Measurements from ENCODE around the gene CASP10.

The CASP10 gene

GRCh38 chr2:201220102-201220570, 37.2 kb downstream of the CASP10 start:
- H3K36me3 ChIP-seq (ENCODE audit: low read depth): no peaks in the 10 kb centered on the region
- H3K4me3 ChIP-seq (ENCODE audit: severe bottlenecking): no peak overlapping the region
- H3K27me3 ChIP-seq (ENCODE audit: insufficient read depth, poor library complexity, severe bottlenecking): no peaks in the 10 kb centered on the region
- ATAC-seq (ENCODE audit: low read depth): peak; percentile 66
- no peak for DNase-seq (ENCODE audit: low spot score)
- no peak overlapping the region for H3K27ac ChIP-seq (ENCODE audit: poor library complexity, severe bottlenecking)
- TF ChIP-seq, protein P1, sequence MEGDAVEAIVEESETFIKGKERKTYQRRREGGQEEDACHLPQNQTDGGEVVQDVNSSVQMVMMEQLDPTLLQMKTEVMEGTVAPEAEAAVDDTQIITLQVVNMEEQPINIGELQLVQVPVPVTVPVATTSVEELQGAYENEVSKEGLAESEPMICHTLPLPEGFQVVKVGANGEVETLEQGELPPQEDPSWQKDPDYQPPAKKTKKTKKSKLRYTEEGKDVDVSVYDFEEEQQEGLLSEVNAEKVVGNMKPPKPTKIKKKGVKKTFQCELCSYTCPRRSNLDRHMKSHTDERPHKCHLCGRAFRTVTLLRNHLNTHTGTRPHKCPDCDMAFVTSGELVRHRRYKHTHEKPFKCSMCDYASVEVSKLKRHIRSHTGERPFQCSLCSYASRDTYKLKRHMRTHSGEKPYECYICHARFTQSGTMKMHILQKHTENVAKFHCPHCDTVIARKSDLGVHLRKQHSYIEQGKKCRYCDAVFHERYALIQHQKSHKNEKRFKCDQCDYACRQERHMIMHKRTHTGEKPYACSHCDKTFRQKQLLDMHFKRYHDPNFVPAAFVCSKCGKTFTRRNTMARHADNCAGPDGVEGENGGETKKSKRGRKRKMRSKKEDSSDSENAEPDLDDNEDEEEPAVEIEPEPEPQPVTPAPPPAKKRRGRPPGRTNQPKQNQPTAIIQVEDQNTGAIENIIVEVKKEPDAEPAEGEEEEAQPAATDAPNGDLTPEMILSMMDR (IDR thresholded peaks at IDR 0.05; ENCODE audit: poor library complexity, severe bottlenecking): no peak
- peaks cover 11% of the 10 kb centered on the region for H3K4me1 ChIP-seq (ENCODE audit: insufficient read depth, poor library complexity, severe bottlenecking)
- no peaks in the 10 kb centered on the region for H3K9me3 ChIP-seq (ENCODE audit: severe bottlenecking)

- H3K9me3 ChIP-seq (ENCODE audit: severe bottlenecking): no peaks in the 10 kb centered on the region
- no peaks in the 10 kb centered on the region for H3K27me3 ChIP-seq (ENCODE audit: insufficient read depth, poor library complexity, severe bottlenecking)
- H3K4me3 ChIP-seq (ENCODE audit: severe bottlenecking): no peak overlapping the region
- H3K27ac ChIP-seq (ENCODE audit: poor library complexity, severe bottlenecking): no peak overlapping the region
- H3K36me3 ChIP-seq (ENCODE audit: low read depth): no peaks in the 10 kb centered on the region
- DNase-seq (ENCODE audit: low spot score) (no peak), ATAC-seq (ENCODE audit: low read depth) (no peak)
- peaks cover 11% of the 10 kb centered on the region for H3K4me1 ChIP-seq (ENCODE audit: insufficient read depth, poor library complexity, severe bottlenecking)
- TF ChIP-seq, protein P1 (IDR thresholded peaks at IDR 0.05; ENCODE audit: poor library complexity, severe bottlenecking): no peak
These were observed 40.4 kb downstream of the CASP10 start for GRCh38 chr2:201223089-201224073.

- Histone ChIP-seq H3K4me3 (ENCODE audit: severe bottlenecking) (no peak overlapping the region), H3K4me1 (ENCODE audit: insufficient read depth, poor library complexity, severe bottlenecking) (peaks cover 12% of the 10 kb centered on the region), H3K9me3 (ENCODE audit: severe bottlenecking) (no peaks in the 10 kb centered on the region), H3K36me3 (ENCODE audit: low read depth) (no peaks in the 10 kb centered on the region), H3K27me3 (ENCODE audit: insufficient read depth, poor library complexity, severe bottlenecking) (no peaks in the 10 kb centered on the region), H3K27ac (ENCODE audit: poor library complexity, severe bottlenecking) (no peak overlapping the region)
- TF ChIP-seq, protein P1 (IDR thresholded peaks at IDR 0.05; ENCODE audit: poor library complexity, severe bottlenecking): no peak
- no peak for DNase-seq (ENCODE audit: low spot score)
- no peak for ATAC-seq (ENCODE audit: low read depth)
These were observed 45.5 kb downstream of the CASP10 start for GRCh38 chr2:201228271-201228911.

DNA sequence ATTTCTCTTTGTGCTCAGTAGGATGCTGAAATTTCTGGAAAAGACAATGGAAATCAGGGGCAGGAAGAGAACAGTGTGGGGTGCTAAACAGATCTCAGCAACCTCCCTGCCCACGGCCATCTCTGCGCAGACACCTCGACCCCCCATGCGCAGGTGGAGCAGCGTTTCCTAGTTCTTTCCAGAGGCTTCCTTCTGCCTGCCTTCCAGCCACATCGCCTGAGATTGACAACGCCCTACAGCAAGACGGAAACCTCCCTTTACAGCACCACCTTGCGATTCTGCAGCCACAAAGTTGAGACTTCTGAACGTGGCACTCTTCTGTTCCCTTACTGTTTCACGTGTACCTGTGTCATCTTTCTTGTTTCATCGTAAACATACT, 46.0 kb downstream of the CASP10 start:
- TF ChIP-seq, protein P1 (IDR thresholded peaks at IDR 0.05; ENCODE audit: poor library complexity, severe bottlenecking): no peak
- no peak overlapping the region for H3K27ac ChIP-seq (ENCODE audit: poor library complexity, severe bottlenecking)
- no peak overlapping the region for H3K4me3 ChIP-seq (ENCODE audit: severe bottlenecking)
- DNase-seq (ENCODE audit: low spot score) (no peak), ATAC-seq (ENCODE audit: low read depth) (no peak)
- H3K36me3 ChIP-seq (ENCODE audit: low read depth): no peaks in the 10 kb centered on the region
- no peaks in the 10 kb centered on the region for H3K9me3 ChIP-seq (ENCODE audit: severe bottlenecking)
- no peaks in the 10 kb centered on the region for H3K27me3 ChIP-seq (ENCODE audit: insufficient read depth, poor library complexity, severe bottlenecking)
- peaks cover 12% of the 10 kb centered on the region for H3K4me1 ChIP-seq (ENCODE audit: insufficient read depth, poor library complexity, severe bottlenecking)

Data from RWPE2 (cell line).